GM12878 (cell line): ENCODE data around the gene CDC45.

Experiments
- CEBPB ChIP-seq, 2 experiments: fragments of 150-350 bp in 1 of 2; IDR thresholded peaks; 2 replicates each; pipeline ENCODE4 v1.6.1; 2012 to 2014; ENCODE audit warnings: low read depth in 2 of 2, low read length in 2 of 2, borderline replicate concordance in 1 of 2, inconsistent platforms in 1 of 2
- EP300 ChIP-seq, 2 experiments: fragments of 150-350 bp in 1 of 2; IDR thresholded peaks; 2 replicates each; pipeline ENCODE4 v1.6.1; 2011 to 2012; ENCODE audit warnings: low read depth in 2 of 2, low read length in 2 of 2, borderline replicate concordance in 1 of 2, improper control_type of control experiment in 1 of 2, inconsistent platforms in 1 of 2; ENCODE audit not compliant: control insufficient read depth in 1 of 2
- POLR2AphosphoS5 ChIP-seq: IDR thresholded peaks from 2 replicates; pipeline ENCODE4 v1.6.1; 2011; ENCODE audit warnings: mild to moderate bottlenecking, low read length, inconsistent platforms
- REST ChIP-seq: IDR thresholded peaks from 2 replicates; pipeline ENCODE4 v1.6.1; 2012; ENCODE audit warnings: mild to moderate bottlenecking, low read depth, low read length

- TF ChIP-seq EP300 (IDR thresholded peaks at IDR 0.05; ENCODE audit: borderline replicate concordance in 1 of 2, control insufficient read depth in 1 of 2, low read depth in 2 of 2, low read length in 2 of 2) (no peak), CEBPB (IDR thresholded peaks at IDR 0.05; ENCODE audit: borderline replicate concordance in 1 of 2, low read depth in 2 of 2, low read length in 2 of 2) (no peak), REST (no peak), POLR2AphosphoS5 (no peak)
Observed at GRCh38 chr22:19533857-19534256, 54.1 kb downstream of the CDC45 start.
